Coronary artery (tissue), 2 donors: ENCODE measurements around the gene LGALSL.

Source experiments
- DNase-seq: peaks from one replicate; pipeline ENCODE4 v3.0.0-alpha.2; 2017; ENCODE audit warnings: low spot score
- H3K27ac ChIP-seq, 2 donors: fragments of 200-600 bp; sonication (generic); one replicate each; pipeline ENCODE4 v1.5.1; 2016 to 2019
- H3K4me3 ChIP-seq: fragments of 200-600 bp; sonication (generic); 2 replicates; pipeline ENCODE4 v1.5.1; 2016; ENCODE audit warnings: mild to moderate bottlenecking, moderate library complexity
- CTCF ChIP-seq: fragments of 200-600 bp; sonication (generic); IDR thresholded peaks from one replicate; pipeline ENCODE4 v1.5.1; 2019; ENCODE audit warnings: antibody characterized with exemption

LGALSL gene

GRCh38 chr2:64424416-64424987 is 29.5 kb upstream of the LGALSL start:
- no peak overlapping the region for H3K27ac ChIP-seq

GRCh38 chr2:64426183-64426952 is 27.6 kb upstream of the LGALSL start:
- TF ChIP-seq CTCF: no peak
- no peak for DNase-seq
- Histone ChIP-seq H3K4me3 (no peak overlapping the region), H3K27ac (no peak overlapping the region)

More at GRCh38 chr2:64424416-64424987, 29.5 kb upstream of the LGALSL start:
- H3K4me3 ChIP-seq: no peak overlapping the region
- TF ChIP-seq CTCF: no peak
- DNase-seq: no peak

GRCh38 chr2:64434039-64434657 is 19.8 kb upstream of the LGALSL start:
- DNase-seq: no peak
- H3K27ac ChIP-seq: no peak overlapping the region
- no peak overlapping the region for H3K4me3 ChIP-seq
- no peak for TF ChIP-seq CTCF

GRCh38 chr2:64437883-64438282 is 16.1 kb upstream of the LGALSL start:
- H3K4me3 ChIP-seq: no peak overlapping the region
- DNase-seq: no peak
- no peak overlapping the region for H3K27ac ChIP-seq
- no peak for TF ChIP-seq CTCF

- DNase-seq: no peak
- TF ChIP-seq CTCF: no peak
- H3K4me3 ChIP-seq: no peak overlapping the region
- H3K27ac ChIP-seq: no peak overlapping the region
These were observed 14.8 kb upstream of the LGALSL start for GRCh38 chr2:64439194-64439593.

- DNase-seq: no peak
- no peak for TF ChIP-seq CTCF
These were observed 13.1 kb upstream of the LGALSL start for GRCh38 chr2:64440843-64441242.

More at GRCh38 chr2:64440843-64441242, 13.1 kb upstream of the LGALSL start:
- Histone ChIP-seq H3K27ac (no peak overlapping the region), H3K4me3 (no peak overlapping the region)
